ENCODE data around the gene CYP26A1.

CYP26A1 gene

GRCh38 chr10:93124580-93125318 is 51.1 kb downstream of the CYP26A1 start:
- H3K27me3 ChIP-seq (ENCODE audit: low read depth), result no peaks in the 10 kb centered on the region
- H3K36me3 ChIP-seq (replicated peaks), result no peaks in the 10 kb centered on the region
- no peak for DNase-seq (ENCODE audit: low spot score in 2 of 2)
- no peak overlapping the region for H3K4me3 ChIP-seq
- H3K9me3 ChIP-seq, result peaks cover 11% of the 10 kb centered on the region
- in situ Hi-C loops (cut with MboI; ENCODE audit: low sequenced_read_pairs), result no loop called here
- no peaks in the 10 kb centered on the region for H3K4me1 ChIP-seq

GRCh38 chr10:93125966-93126365 is 52.3 kb downstream of the CYP26A1 start:
- no peak for DNase-seq (ENCODE audit: low spot score in 2 of 2)
- no peak overlapping the region for H3K4me3 ChIP-seq
- H3K4me1 ChIP-seq, result no peaks in the 10 kb centered on the region
- in situ Hi-C loops (cut with MboI; ENCODE audit: low sequenced_read_pairs), result no loop called here
- no peaks in the 10 kb centered on the region; the same call in 1 of the 2 replicates for H3K27me3 ChIP-seq (ENCODE audit: low read depth)
- H3K36me3 ChIP-seq (replicated peaks), result no peaks in the 10 kb centered on the region
- peaks cover 11% of the 10 kb centered on the region for H3K9me3 ChIP-seq

GRCh38 chr10:93126483-93127052 is 52.9 kb downstream of the CYP26A1 start:
- peaks cover 11% of the 10 kb centered on the region for H3K9me3 ChIP-seq
- no peaks in the 10 kb centered on the region for H3K4me1 ChIP-seq
- H3K36me3 ChIP-seq (replicated peaks), result no peaks in the 10 kb centered on the region
- in situ Hi-C loops (cut with MboI; ENCODE audit: low sequenced_read_pairs), result no loop called here
- no peak overlapping the region for H3K4me3 ChIP-seq
- no peaks in the 10 kb centered on the region; the same call in 1 of the 2 replicates for H3K27me3 ChIP-seq (ENCODE audit: low read depth)
- DNase-seq (ENCODE audit: low spot score in 2 of 2), result peak in 1 of 2 experiments; percentile 34

All from HAP-1 (cell line).